SW480 (cell line): Measurements from ENCODE around the gene KDM5B.
"Not testable (repeated sequence)": the region's sequence is repeated elsewhere in the genome, so short reads cannot be mapped to it uniquely, and the experiment has no call there.

Experiments
- DNase-seq: peaks from one replicate; pipeline ENCODE4 v3.0.0-alpha.2; 2016; ENCODE audit warnings: low spot score

The KDM5B gene

DNA sequence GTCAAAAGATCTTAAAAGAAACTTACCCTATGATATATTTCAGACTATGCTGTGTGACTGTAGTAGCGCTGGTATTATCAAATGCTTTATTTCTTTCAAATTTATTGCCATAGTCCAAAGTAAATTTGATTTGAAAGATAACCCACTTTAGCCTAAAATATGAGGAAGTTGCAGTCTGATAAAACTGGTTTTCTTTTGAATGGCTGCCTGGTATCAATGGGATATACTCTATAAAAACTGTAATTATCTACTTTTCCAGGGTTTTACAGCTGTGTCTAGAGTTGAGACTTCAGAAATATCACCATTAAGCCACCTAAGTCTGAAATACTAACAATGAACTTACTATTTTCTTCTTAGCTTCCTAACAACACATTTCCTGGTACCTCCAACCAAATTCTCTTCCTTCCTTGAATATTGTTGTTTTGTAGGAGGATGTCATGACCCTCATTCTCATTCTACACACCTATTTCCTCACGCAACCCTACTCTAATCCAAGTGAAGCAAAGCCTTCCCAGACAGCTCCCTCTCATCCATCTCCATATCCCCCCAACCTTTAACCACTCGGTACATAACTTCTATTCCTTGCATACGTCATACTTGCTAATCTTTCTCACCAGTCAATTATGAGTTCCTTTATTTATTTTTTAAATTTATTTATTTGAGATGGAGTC is 17.0 kb downstream of the KDM5B start:
- DNase-seq: no peak

- no peak for DNase-seq
Observed at GRCh38 chr1:202788800-202789199, 19.4 kb downstream of the KDM5B start.

DNA sequence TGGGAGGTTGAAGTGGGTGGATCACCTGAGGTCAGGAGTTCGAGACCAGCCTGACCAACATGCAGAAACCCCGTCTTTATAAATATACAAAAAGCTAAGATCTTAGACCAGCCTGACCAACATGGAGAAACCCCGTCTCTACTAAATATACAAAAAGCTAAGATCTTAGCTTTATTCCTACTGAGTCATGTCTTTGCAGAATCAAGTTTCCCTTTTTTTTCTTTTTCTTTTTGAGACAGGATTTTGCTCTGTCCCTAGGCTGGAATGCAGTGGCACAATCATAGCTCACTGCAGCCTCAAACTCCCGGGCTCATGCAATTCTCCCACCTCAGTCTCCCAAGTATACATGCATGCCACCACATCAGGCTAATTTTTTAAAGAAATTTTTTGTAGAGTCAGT is 21.4 kb downstream of the KDM5B start:
- DNase-seq: no peak

DNA sequence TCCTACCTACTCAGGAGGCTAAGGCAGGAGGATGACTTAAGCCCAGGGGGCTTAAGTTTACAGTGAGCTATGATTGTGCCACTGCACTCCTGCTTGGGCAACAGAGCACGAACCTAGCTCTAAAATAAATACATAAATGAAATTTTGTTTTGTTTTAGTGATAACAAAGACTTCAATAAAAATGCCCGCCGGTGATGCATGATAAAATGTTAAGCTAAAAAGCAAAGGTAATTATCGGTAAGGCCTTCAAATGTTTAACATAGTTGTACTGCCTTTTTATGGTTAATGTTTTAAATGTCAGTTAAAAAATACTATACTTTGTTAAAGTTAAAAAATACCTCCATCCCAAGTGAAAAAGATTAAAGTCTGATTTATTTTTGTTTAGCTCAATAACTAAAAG is 27.0 kb downstream of the KDM5B start:
- DNase-seq: no peak

- DNase-seq: no peak
Observed at GRCh38 chr1:202770135-202770534, 38.1 kb downstream of the KDM5B start.

DNA sequence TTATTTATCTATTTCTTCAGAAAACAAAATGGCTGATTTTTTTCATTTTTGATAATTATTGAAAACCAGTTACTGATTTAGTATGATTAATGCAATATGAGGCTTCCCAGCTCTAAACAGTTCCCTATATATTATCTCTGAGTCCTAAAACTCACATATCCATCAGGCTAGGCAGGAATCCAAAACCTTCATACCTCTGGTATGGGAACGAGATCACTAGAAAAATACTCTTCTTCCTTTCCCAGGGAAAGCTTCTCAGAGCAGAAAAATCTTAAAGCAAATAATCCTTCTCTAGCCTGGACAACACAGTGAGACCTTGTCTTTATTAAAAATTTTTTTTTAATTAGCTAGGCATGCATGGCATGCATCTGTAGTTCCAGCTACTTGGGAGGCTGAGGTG is 42.5 kb downstream of the KDM5B start:
- DNase-seq: no peak

- no peak for DNase-seq
Observed at GRCh38 chr1:202762019-202762418, 46.2 kb downstream of the KDM5B start.

DNA sequence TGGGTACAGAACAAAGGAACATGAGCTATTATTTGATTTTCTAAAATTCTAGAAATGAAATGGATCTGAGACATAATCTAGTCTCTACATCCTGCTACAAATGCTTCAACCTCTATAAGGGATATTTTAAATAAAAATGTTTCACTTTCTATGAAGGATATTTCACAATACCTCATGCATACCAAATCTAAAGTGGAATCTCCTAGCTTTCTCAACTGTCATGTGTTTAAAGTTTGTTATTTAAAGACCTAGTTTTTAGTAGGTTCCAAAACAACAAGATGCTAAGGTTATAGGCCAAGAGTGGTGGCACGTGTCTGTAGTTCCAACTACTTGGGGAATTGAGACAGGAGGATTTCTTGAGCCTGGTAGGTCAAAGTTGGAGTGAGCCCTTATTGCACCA is 47.6 kb downstream of the KDM5B start:
- DNase-seq: no peak

GRCh38 chr1:202756391-202756790 is 51.8 kb downstream of the KDM5B start:
- no peak for DNase-seq

DNA sequence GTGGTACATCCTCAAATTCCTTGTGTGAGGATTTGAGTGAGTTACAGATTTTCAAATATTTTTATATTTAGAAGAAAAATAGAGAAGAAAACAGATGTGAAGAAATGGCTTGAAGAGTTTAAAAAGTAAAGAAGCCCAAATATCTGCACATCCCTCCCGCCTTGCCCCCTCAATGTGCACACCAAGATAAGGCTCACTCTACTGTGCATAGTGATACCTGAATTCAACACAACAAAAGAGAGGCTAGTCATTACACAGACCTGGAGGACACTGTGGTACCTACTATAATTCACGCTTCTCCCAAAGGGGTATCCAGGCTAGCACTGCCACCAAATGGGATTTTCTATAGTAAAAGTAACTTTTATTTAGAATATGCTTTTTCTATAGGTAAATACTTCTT is 53.9 kb downstream of the KDM5B start:
- no peak for DNase-seq

- DNase-seq: no peak
Observed at GRCh38 chr1:202752774-202753173, 55.4 kb downstream of the KDM5B start.

DNA sequence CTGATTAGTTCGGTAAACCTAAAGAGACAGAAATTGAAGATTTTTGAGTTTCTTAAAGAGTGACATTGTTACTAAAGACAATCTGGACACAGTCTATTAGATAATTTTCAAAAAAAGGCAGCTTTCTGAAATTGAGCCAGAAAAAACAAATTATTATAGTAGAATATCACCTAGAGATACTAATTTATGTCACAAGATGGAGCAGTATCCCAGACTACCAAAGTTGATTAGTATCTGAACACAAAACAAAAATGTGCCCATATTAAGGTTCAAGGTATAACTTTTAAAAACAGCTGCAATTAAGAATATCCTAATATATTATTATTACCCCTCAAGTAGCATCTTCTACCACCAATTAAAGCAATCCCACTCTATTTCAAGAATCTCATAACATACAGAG is 57.5 kb downstream of the KDM5B start:
- no peak for DNase-seq

DNA sequence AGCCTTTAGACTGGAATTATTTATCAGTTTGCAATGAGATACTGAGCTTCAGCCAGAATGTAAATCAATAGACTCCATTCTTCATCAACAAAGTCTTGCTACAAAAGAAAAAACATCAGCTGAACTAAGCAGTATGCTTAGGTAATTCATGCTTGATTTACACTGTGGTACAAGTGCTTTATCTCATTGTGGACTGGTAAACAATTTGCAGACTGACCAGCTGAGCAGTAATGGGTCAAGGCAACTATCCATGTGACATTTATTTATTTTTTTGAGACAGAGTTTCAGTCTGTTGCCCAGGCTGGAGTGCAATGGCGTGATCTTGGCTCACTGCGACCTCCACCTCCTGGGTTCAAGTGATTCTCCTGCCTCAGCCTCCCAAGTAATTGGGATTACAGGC is 58.2 kb downstream of the KDM5B start:
- DNase-seq: no peak

GRCh38 chr1:202745323-202745888 is 62.8 kb downstream of the KDM5B start:
- no peak for DNase-seq

DNA sequence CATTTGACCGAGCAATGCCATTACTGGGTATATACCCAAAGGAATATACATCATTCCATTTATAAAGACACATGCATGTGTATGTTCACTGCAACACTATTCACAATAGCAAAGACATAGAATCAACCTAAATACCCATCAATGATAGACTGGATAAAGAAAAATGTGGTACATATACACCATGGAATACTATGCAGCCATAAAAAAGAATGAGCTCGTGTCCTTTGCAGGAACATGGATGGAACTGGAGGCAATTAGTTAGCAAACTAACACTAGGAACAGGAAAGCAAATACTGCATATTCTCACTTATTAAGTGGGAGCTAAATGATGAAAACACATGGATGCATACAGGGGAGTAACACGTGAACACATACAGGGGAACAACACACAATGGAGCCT is 63.5 kb downstream of the KDM5B start:
- DNase-seq: not testable (repeated sequence)

DNA sequence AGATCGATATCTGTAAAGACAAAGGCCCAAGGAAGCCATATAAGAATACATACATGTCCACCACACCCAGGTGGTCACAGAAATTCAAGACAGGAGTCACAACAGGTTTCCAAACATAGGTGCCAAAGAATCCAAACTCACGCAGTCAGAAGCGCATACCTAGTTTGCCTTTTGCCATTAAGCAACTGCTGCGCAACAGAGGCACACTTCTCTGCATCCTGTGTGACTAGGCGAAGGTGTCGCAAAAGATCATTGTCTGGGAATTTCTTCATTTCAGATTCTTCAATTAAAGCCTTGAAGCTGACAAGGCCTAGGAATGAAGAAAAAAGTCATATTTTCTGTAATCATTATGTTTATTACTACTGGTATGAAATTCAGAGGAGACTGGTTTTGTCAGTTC is 65.7 kb downstream of the KDM5B start:
- DNase-seq: no peak

GRCh38 chr1:202733251-202733650 is 75.0 kb downstream of the KDM5B start:
- DNase-seq: no peak

GRCh38 chr1:202728951-202729350 is 79.3 kb downstream of the KDM5B start:
- DNase-seq: no peak

GRCh38 chr1:202725526-202725925 is 82.7 kb downstream of the KDM5B start:
- DNase-seq: no peak

- DNase-seq: no peak
Observed at GRCh38 chr1:202723708-202724107, 84.5 kb downstream of the KDM5B start.

DNA sequence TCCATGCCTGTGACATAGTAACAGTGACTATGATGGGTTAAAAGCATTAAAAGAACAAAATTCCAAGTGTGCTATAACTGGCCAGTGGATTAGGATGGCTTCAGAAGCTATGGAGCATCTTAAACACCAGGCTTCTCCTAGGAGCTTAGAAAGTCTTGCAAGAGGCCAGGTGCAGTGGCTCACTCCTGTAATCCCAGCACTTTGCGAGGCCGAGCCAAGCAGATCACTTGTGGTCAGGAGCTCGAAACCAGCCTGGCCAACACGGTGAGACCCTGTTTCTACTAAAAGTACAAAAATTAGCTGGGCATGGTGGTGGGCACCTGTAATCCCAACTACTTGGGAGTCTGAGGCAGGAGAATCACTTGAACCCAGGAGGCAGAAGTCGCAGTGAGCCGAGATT is 85.2 kb downstream of the KDM5B start:
- DNase-seq: not testable (repeated sequence)

DNA sequence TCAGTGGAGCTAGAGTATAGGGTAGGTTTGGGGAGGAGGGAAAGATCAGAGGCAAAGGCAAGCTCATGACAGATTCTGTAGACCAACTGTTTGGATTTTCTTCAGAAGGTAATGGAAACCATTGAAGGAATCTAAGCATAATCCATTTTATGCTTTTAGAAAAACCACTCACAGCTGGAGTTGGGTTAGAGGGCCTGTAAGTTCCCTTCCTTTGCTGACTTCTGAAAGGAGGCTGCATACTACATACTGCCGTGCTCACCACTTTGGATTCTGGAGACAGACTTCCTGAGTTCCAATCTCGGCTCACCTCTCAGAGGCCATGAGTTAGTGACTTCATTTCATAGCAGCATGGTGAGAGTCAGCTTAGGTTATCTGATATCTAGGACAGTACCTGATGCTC is 91.6 kb downstream of the KDM5B start:
- DNase-seq: no peak

DNA sequence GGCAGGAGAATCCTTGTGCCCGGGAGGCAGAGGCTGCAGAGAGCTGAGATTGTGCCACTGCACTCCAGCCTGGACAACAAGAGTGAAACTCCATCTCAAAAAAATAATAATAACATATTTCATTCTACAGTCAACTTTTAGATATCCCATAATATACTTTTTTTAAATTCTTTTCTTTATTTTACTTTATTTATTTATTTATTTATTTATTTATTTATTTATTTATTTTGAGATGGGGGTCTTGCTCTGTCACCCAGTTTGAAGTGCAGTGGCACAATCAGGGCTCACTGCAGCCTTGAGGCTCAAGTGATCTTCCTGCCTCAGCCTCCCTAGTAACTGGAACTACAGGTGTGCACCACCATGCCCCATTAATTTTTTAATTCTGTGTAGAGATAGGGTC is 94.0 kb downstream of the KDM5B start:
- DNase-seq: not testable (repeated sequence)

DNA sequence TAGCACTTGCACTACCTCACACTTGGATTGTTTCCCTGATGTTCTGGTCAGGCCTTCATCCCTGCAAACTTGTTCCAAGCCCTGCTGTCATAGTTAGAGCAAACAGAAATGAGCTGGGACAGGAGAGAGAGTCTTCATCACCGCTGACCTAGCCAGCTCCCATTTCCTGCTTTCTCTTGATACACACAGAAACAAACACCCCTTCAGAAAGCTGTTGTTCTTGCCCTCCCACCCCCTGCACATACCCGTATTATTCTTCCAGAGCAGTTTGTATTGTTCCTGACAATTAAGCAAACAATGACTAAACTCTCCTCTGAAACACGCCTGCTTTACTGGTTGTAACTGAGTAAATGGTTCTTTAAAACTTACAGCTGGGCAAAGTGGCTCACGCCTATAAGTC is 95.1 kb downstream of the KDM5B start:
- no peak for DNase-seq
